Neuronal stem cell (in vitro differentiated cells): ENCODE results near the gene ATG5.

Experiments
- DNase-seq: peaks from one replicate; pipeline ENCODE4 v3.0.0-alpha.2; 2013; ENCODE audit warnings: low spot score
- H2AFZ ChIP-seq: one replicate; pipeline ENCODE4 v1.6.1; 2013; ENCODE audit warnings: mild to moderate bottlenecking, low read length, inconsistent platforms
- H2AK5ac ChIP-seq: 2 replicates; pipeline ENCODE4 v1.6.1; 2013; ENCODE audit warnings: low read depth, mild to moderate bottlenecking, inconsistent platforms, low read length, moderate library complexity, mixed read lengths
- H2BK120ac ChIP-seq: 2 replicates; pipeline ENCODE4 v1.6.1; 2013; ENCODE audit warnings: low read depth, mild to moderate bottlenecking, inconsistent platforms, low read length, moderate library complexity, mixed read lengths
- H2BK12ac ChIP-seq: one replicate; pipeline ENCODE4 v1.6.1; 2013; ENCODE audit warnings: low read length, inconsistent platforms
- H2BK15ac ChIP-seq: 2 replicates; pipeline ENCODE4 v1.6.1; 2013; ENCODE audit warnings: mild to moderate bottlenecking, low read length, inconsistent platforms, mixed read lengths
- H2BK5ac ChIP-seq: one replicate; pipeline ENCODE4 v1.6.1; 2013; ENCODE audit warnings: inconsistent platforms, mild to moderate bottlenecking, low read length, moderate library complexity
- H3K14ac ChIP-seq: one replicate; pipeline ENCODE4 v1.6.1; 2013; ENCODE audit warnings: low read length, inconsistent platforms
- H3K18ac ChIP-seq: 2 replicates; pipeline ENCODE4 v1.6.1; 2013; ENCODE audit warnings: low read length, inconsistent platforms
- H3K23ac ChIP-seq: 2 replicates; pipeline ENCODE4 v1.6.1; 2013; ENCODE audit warnings: low read depth, mild to moderate bottlenecking, mixed read lengths, low read length, inconsistent platforms; ENCODE audit not compliant: poor library complexity
- H3K27ac ChIP-seq: replicated peaks from 3 replicates; pipeline ENCODE4 v1.5.1; 2013; ENCODE audit warnings: low read length, inconsistent platforms
- H3K27me3 ChIP-seq, 3 experiments: 2 replicates each; pipeline ENCODE4 v1.6.1; 2013; ENCODE audit warnings: low read length in 3 of 3, mild to moderate bottlenecking in 2 of 3, inconsistent platforms in 1 of 3, low read depth in 1 of 3, mixed read lengths in 1 of 3, moderate library complexity in 1 of 3; ENCODE audit not compliant: control insufficient read depth in 3 of 3, insufficient read depth in 3 of 3
- H3K36me3 ChIP-seq, 2 donors: replicated peaks in 1 of 2; 2 replicates each; pipeline ENCODE4 v1.6.1; 2013; ENCODE audit warnings: low read length in 2 of 2; ENCODE audit not compliant: control insufficient read depth in 2 of 2, insufficient read depth in 2 of 2
- H3K4ac ChIP-seq: 2 replicates; pipeline ENCODE4 v1.6.1; 2013; ENCODE audit warnings: inconsistent platforms, mild to moderate bottlenecking, low read length, moderate library complexity
- H3K4me1 ChIP-seq, 2 donors: 1 replicate in 1 of 2; 2 replicates in 1 of 2; pipeline ENCODE4 v1.6.1; 2013; ENCODE audit warnings: low read length in 2 of 2, low read depth in 1 of 2; ENCODE audit not compliant: control insufficient read depth in 2 of 2, insufficient read depth in 1 of 2
- H3K4me2 ChIP-seq: one replicate; pipeline ENCODE4 v1.6.1; 2013; ENCODE audit warnings: mild to moderate bottlenecking, low read length, inconsistent platforms; ENCODE audit not compliant: insufficient read depth, poor library complexity, severe bottlenecking
- H3K4me3 ChIP-seq, 2 donors: 2 replicates each; pipeline ENCODE4 v1.5.1; 2013; ENCODE audit warnings: low read length in 2 of 2, mild to moderate bottlenecking in 2 of 2, inconsistent platforms in 1 of 2, moderate library complexity in 1 of 2
- H3K79me1 ChIP-seq: one replicate; pipeline ENCODE4 v1.6.1; 2013; ENCODE audit warnings: low read depth, mild to moderate bottlenecking, inconsistent platforms, low read length, moderate library complexity
- H3K9ac ChIP-seq: one replicate; pipeline ENCODE4 v1.6.1; 2013; ENCODE audit warnings: mild to moderate bottlenecking, low read depth, low read length, inconsistent platforms; ENCODE audit not compliant: poor library complexity
- H3K9me3 ChIP-seq, 2 donors: replicated peaks in 1 of 2; 2 replicates each; pipeline versions ENCODE3 to v1.6.1; 2013; ENCODE audit warnings: low read length in 2 of 2, mild to moderate bottlenecking in 2 of 2, inconsistent platforms in 1 of 2, low read depth in 1 of 2, mixed read lengths in 1 of 2, moderate library complexity in 1 of 2; ENCODE audit not compliant: control insufficient read depth in 2 of 2, insufficient read depth in 1 of 2
- H4K8ac ChIP-seq: one replicate; pipeline ENCODE4 v1.6.1; 2013; ENCODE audit warnings: low read depth, mild to moderate bottlenecking, inconsistent platforms, low read length, moderate library complexity
- H4K91ac ChIP-seq: one replicate; pipeline ENCODE4 v1.6.1; 2013; ENCODE audit warnings: low read length, low read depth, mild to moderate bottlenecking, inconsistent platforms; ENCODE audit not compliant: poor library complexity
- WGBS, 2 donors: extraction: QIAGEN DNeasy Blood & Tissue Kit; methylation state at CpG; one replicate each; pipeline ENCODE4 v1.1.7; 2013; ENCODE audit warnings: missing lambda C conversion rate in 2 of 2, mixed read lengths in 1 of 2; ENCODE audit not compliant: insufficient read length in 2 of 2, insufficient replicate concordance in 1 of 2; ENCODE audit errors: extremely low coverage in 2 of 2; 5-methylcytosine and 5-hydroxymethylcytosine counted together

Gene ATG5

DNA sequence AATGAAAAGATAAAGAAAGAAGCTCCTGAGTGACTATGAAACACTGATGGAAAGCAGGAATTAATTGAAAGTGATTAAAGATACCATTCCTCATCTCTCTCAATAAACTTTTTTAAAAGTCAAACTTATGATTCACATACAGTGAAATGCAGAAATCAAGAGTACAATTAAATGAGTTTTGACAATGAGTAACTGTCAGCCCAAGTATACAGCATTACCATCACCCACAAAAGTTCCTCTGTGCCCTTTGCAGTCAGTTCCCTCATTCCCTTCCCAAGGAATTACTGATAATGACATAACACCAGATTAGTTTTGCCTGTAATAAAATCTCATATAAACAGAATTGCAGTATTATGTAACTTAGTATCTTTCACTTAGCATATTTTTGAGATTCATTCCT, 44.5 kb downstream of the ATG5 start:
- Histone ChIP-seq H3K23ac (no peak overlapping the region), H3K4ac (no peak overlapping the region), H3K18ac (no peak overlapping the region), H2BK120ac (no peak overlapping the region), H3K4me2 (no peak overlapping the region), H2BK5ac (no peak overlapping the region), H2BK12ac (no peak overlapping the region), H3K9ac (no peak overlapping the region), H2AK5ac (no peak overlapping the region), H2BK15ac (no peak overlapping the region), H2AFZ (no peak overlapping the region), H3K36me3 (peaks cover 2 to 18% of the 10 kb centered on the region in 2 donors), H3K14ac (no peak overlapping the region), H3K79me1 (no peaks in the 10 kb centered on the region), H3K9me3 (peaks cover 0 to 3% of the 10 kb centered on the region in 2 donors), H3K27me3 (no peaks in the 10 kb centered on the region), H3K27ac (no peak overlapping the region), H4K91ac (no peak overlapping the region), H3K4me3 (no peak overlapping the region), H4K8ac (no peak overlapping the region), H3K4me1 (peaks cover 0 to 1% of the 10 kb centered on the region in 2 donors)
- no peak for DNase-seq

GRCh38 chr6:106279179-106279578, 46.4 kb downstream of the ATG5 start:
- Histone ChIP-seq H2AFZ (no peak overlapping the region), H3K14ac (no peak overlapping the region), H3K36me3 (peaks cover 2 to 18% of the 10 kb centered on the region in 2 donors), H2BK5ac (no peak overlapping the region), H3K9ac (no peak overlapping the region), H3K4ac (no peak overlapping the region), H3K27ac (no peak overlapping the region), H3K23ac (no peak overlapping the region), H3K27me3 (no peaks in the 10 kb centered on the region), H4K91ac (no peak overlapping the region), H2BK120ac (no peak overlapping the region), H3K9me3 (no peaks in the 10 kb centered on the region), H2AK5ac (no peak overlapping the region), H3K4me1 (peaks cover 0 to 1% of the 10 kb centered on the region in 2 donors), H4K8ac (no peak overlapping the region), H3K4me3 (no peak overlapping the region), H2BK15ac (no peak overlapping the region), H3K4me2 (no peak overlapping the region), H3K18ac (no peak overlapping the region), H3K79me1 (no peaks in the 10 kb centered on the region), H2BK12ac (no peak overlapping the region)
- DNase-seq = no peak
- WGBS, 2 donors = no CpG with 5 or more reads among the region's 1 CpG

- Histone ChIP-seq H2BK5ac (no peak overlapping the region), H3K79me1 (no peaks in the 10 kb centered on the region), H3K9me3 (no peaks in the 10 kb centered on the region), H3K4ac (no peak overlapping the region), H3K27ac (no peak overlapping the region), H3K4me3 (no peak overlapping the region), H3K9ac (no peak overlapping the region), H4K91ac (no peak overlapping the region), H3K4me1 (no peaks in the 10 kb centered on the region), H3K23ac (no peak overlapping the region), H3K4me2 (no peak overlapping the region), H3K36me3 (peaks cover 2 to 18% of the 10 kb centered on the region in 2 donors), H2BK12ac (no peak overlapping the region), H3K14ac (no peak overlapping the region), H2AK5ac (no peak overlapping the region), H2AFZ (no peak overlapping the region), H3K27me3 (no peaks in the 10 kb centered on the region), H4K8ac (no peak overlapping the region), H2BK120ac (no peak overlapping the region), H2BK15ac (no peak overlapping the region), H3K18ac (no peak overlapping the region)
- DNase-seq = no peak
- no CpG with 5 or more reads among the region's 5 CpGs for WGBS, 2 donors
These were observed 49.9 kb downstream of the ATG5 start for GRCh38 chr6:106275692-106276091.

DNA sequence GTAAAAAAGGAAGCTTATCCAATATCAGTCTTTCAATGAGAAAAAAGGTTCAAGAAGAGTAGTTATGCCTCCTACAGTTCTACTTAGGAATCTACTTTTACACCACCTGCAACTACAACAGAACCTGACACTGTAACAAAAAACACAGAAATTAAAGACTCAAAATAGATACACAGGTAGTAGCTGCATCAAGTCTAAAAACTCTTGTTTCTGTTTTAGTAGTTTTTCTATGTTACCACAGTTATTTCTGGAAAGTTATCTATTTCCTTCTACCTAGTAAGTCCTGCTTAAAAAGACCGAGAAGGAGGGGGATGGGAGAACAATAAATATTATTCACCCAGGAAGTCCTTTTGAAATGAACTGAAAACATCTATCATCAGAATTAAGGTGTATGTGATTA, 52.5 kb downstream of the ATG5 start:
- no peak overlapping the region for H3K4me3 ChIP-seq
- no peak overlapping the region for H3K4ac ChIP-seq
- no peak for DNase-seq
- H2AFZ ChIP-seq = no peak overlapping the region
- H3K27ac ChIP-seq = no peak overlapping the region
- no peaks in the 10 kb centered on the region for H3K79me1 ChIP-seq
- H3K9ac ChIP-seq = no peak overlapping the region
- H2BK120ac ChIP-seq = no peak overlapping the region
- H2BK15ac ChIP-seq = no peak overlapping the region
- no peak overlapping the region for H3K23ac ChIP-seq
- H3K9me3 ChIP-seq = peaks cover 0 to 4% of the 10 kb centered on the region in 2 donors
- no peak overlapping the region for H4K91ac ChIP-seq
- H4K8ac ChIP-seq = no peak overlapping the region
- no peaks in the 10 kb centered on the region for H3K4me1 ChIP-seq
- no peak overlapping the region for H2BK12ac ChIP-seq
- peaks cover 0 to 3% of the 10 kb centered on the region in 2 donors for H3K36me3 ChIP-seq
- H3K18ac ChIP-seq = no peak overlapping the region
- H3K27me3 ChIP-seq = no peaks in the 10 kb centered on the region
- H2AK5ac ChIP-seq = no peak overlapping the region
- H3K14ac ChIP-seq = no peak overlapping the region
- no CpG with 5 or more reads among the region's 1 CpG for WGBS, 2 donors
- H3K4me2 ChIP-seq = no peak overlapping the region
- H2BK5ac ChIP-seq = no peak overlapping the region
